H1 (cell line): ENCODE measurements around the gene SERPINE2. TPM values are rescaled to one million over a fixed set of nuclear protein-coding genes. Genes with fewer than 3 reads are reported as not detected.

ENCODE experiments used
- CTCF ChIA-PET: fragments of 300-600 bp; sonication (Branson Sonifier 250); formaldehyde crosslinking; loops from one replicate; lab custom pipeline; 2021; ENCODE audit not compliant: partially characterized antibody; lab: Charles Lee
- POLR2A ChIA-PET: fragments of 300-600 bp; sonication (Branson Sonifier 250); formaldehyde crosslinking; loops from one replicate; lab custom pipeline; 2021; ENCODE audit warnings: inconsistent platforms; ENCODE audit not compliant: partially characterized antibody; lab: Charles Lee
- DNase-seq, 2 experiments: peaks; one replicate each; pipeline versions ENCODE4 v3.0.0 to v3.0.0-alpha.2; 2010 to 2022; ENCODE audit warnings: low spot score in 2 of 2, low read depth in 1 of 2, mixed read lengths in 1 of 2
- FAIRE-seq: peaks from 2 replicates; lab custom pipeline; 2011; peaks lifted over from hg19 to GRCh38; lab: Jason Lieb, UNC
- H2AFZ ChIP-seq: 2 replicates; pipeline ENCODE4 v1.8.1; 2012; ENCODE audit warnings: low read length, inconsistent platforms
- H2AK5ac ChIP-seq: 2 replicates; pipeline ENCODE4 v1.6.1; 2013; ENCODE audit warnings: low read depth, low read length
- H2BK120ac ChIP-seq: replicated peaks from 2 replicates; pipeline ENCODE3; 2013; ENCODE audit warnings: low read depth, low read length, inconsistent platforms
- H2BK12ac ChIP-seq: 2 replicates; pipeline ENCODE4 v1.6.1; 2013; ENCODE audit warnings: low read depth, low read length
- H2BK15ac ChIP-seq: 2 replicates; pipeline ENCODE4 v1.6.1; 2013; ENCODE audit warnings: low read length
- H2BK20ac ChIP-seq: 2 replicates; pipeline ENCODE4 v1.6.1; 2013; ENCODE audit warnings: low read length
- H2BK5ac ChIP-seq: 2 replicates; pipeline ENCODE4 v1.6.1; 2013; ENCODE audit warnings: low read depth, low read length
- H3K14ac ChIP-seq: 2 replicates; pipeline ENCODE4 v1.6.1; 2013; ENCODE audit warnings: inconsistent platforms; ENCODE audit not compliant: insufficient read length
- H3K18ac ChIP-seq: 2 replicates; pipeline ENCODE4 v1.6.1; 2013; ENCODE audit warnings: low read length; ENCODE audit errors: extremely low read depth
- H3K23ac ChIP-seq: 2 replicates; pipeline ENCODE4 v1.6.1; 2013; ENCODE audit warnings: inconsistent platforms; ENCODE audit not compliant: insufficient read length
- H3K23me2 ChIP-seq: 2 replicates; pipeline ENCODE4 v1.6.1; 2013; ENCODE audit warnings: low read depth, low read length
- H3K27ac ChIP-seq: 2 replicates; pipeline ENCODE4 v1.6.1; 2011; ENCODE audit warnings: low read depth, low read length, inconsistent platforms
- H3K27me3 ChIP-seq, 4 experiments: replicated peaks in 1 of 4; 1 replicate in 1 of 4; 2 replicates in 3 of 4; pipeline versions ENCODE4 v1.6.1 to v1.8.1; 2011 to 2013; ENCODE audit warnings: low read length in 3 of 4, mild to moderate bottlenecking in 3 of 4, inconsistent platforms in 2 of 4, mixed read lengths in 2 of 4, moderate library complexity in 1 of 4; ENCODE audit not compliant: control insufficient read depth in 3 of 4, insufficient read depth in 3 of 4; ENCODE audit errors: extremely low read depth in 1 of 4
- H3K36me3 ChIP-seq, 4 experiments: 2 replicates each; pipeline versions ENCODE4 v1.6.1 to v1.8.1; 2011 to 2013; ENCODE audit warnings: mild to moderate bottlenecking in 4 of 4, low read length in 3 of 4, moderate library complexity in 2 of 4, control low read depth in 1 of 4, inconsistent platforms in 1 of 4; ENCODE audit not compliant: insufficient read depth in 4 of 4, control insufficient read depth in 2 of 4
- H3K4ac ChIP-seq: replicated peaks from 2 replicates; pipeline ENCODE3; 2013; ENCODE audit warnings: low read length, low read depth, mixed read lengths, inconsistent platforms; ENCODE audit not compliant: insufficient read length
- H3K4me1 ChIP-seq, 4 experiments: replicated peaks in 1 of 4; 1 replicate in 1 of 4; 2 replicates in 3 of 4; pipeline versions ENCODE4 v1.6.1 to v1.8.1; 2011 to 2013; ENCODE audit warnings: low read length in 3 of 4, inconsistent platforms in 2 of 4, mixed read lengths in 1 of 4; ENCODE audit not compliant: insufficient read depth in 4 of 4, control insufficient read depth in 3 of 4
- H3K4me2 ChIP-seq, 2 experiments: 2 replicates each; pipeline versions ENCODE4 v1.6.1 to v1.8.1; 2011 to 2013; ENCODE audit warnings: low read depth in 2 of 2, low read length in 2 of 2, control low read depth in 1 of 2, inconsistent platforms in 1 of 2, mild to moderate bottlenecking in 1 of 2; ENCODE audit not compliant: insufficient read depth in 1 of 2
- H3K4me3 ChIP-seq, 4 experiments: fragments of 200-600, 300-600 bp in 1 of 4; sonication (generic), shearing (Covaris generic), sonication (Bioruptor Twin) in 1 of 4; 2 replicates each; pipeline versions ENCODE4 v1.5.1 to v1.8.1; 2011 to 2016; ENCODE audit warnings: low read length in 4 of 4, low read depth in 3 of 4, control low read depth in 2 of 4, inconsistent platforms in 2 of 4, mild to moderate bottlenecking in 2 of 4, mixed read lengths in 1 of 4, moderate library complexity in 1 of 4; ENCODE audit not compliant: insufficient read depth in 2 of 4; ENCODE audit errors: extremely low read depth in 1 of 4
- H3K56ac ChIP-seq: replicated peaks from 2 replicates; pipeline ENCODE3; 2013; ENCODE audit warnings: low read depth, mild to moderate bottlenecking, mixed read lengths, low read length, inconsistent platforms; ENCODE audit not compliant: insufficient read length
- H3K79me1 ChIP-seq: 2 replicates; pipeline ENCODE4 v1.6.1; 2013; ENCODE audit warnings: low read depth, low read length, control low read depth
- H3K79me2 ChIP-seq, 2 experiments: 2 replicates each; pipeline versions ENCODE4 v1.6.1 to v1.8.1; 2012 to 2013; ENCODE audit warnings: low read length in 2 of 2, mild to moderate bottlenecking in 2 of 2, inconsistent platforms in 1 of 2; ENCODE audit not compliant: insufficient read depth in 2 of 2, control insufficient read depth in 1 of 2
- H3K9ac ChIP-seq, 4 experiments: replicated peaks in 1 of 4; 1 replicate in 1 of 4; 2 replicates in 3 of 4; pipeline versions ENCODE4 v1.6.1 to v1.8.1; 2011 to 2013; ENCODE audit warnings: low read depth in 3 of 4, low read length in 3 of 4, control low read depth in 2 of 4, mild to moderate bottlenecking in 2 of 4, moderate library complexity in 2 of 4, inconsistent platforms in 1 of 4; ENCODE audit errors: extremely low read depth in 1 of 4
- H3K9me3 ChIP-seq, 2 experiments: 2 replicates each; pipeline versions ENCODE4 v1.6.1 to v1.8.1; 2012 to 2013; ENCODE audit warnings: mild to moderate bottlenecking in 2 of 2, moderate library complexity in 2 of 2, control low read depth in 1 of 2, inconsistent platforms in 1 of 2, low read depth in 1 of 2, low read length in 1 of 2, mixed read lengths in 1 of 2; ENCODE audit not compliant: insufficient read depth in 2 of 2
- H4K20me1 ChIP-seq, 2 experiments: replicated peaks in 1 of 2; 2 replicates each; pipeline versions ENCODE3 to v1.8.1; 2011 to 2013; ENCODE audit warnings: inconsistent platforms in 2 of 2, low read length in 2 of 2, mild to moderate bottlenecking in 1 of 2; ENCODE audit not compliant: insufficient read depth in 2 of 2, control insufficient read depth in 1 of 2
- H4K5ac ChIP-seq: 2 replicates; pipeline ENCODE4 v1.6.1; 2013; ENCODE audit warnings: low read length, low read depth, mixed read lengths, inconsistent platforms; ENCODE audit not compliant: insufficient read length
- H4K8ac ChIP-seq: 2 replicates; pipeline ENCODE4 v1.8.0; 2013; ENCODE audit warnings: mild to moderate bottlenecking, moderate library complexity, low read length, inconsistent platforms; ENCODE audit not compliant: insufficient read depth; ENCODE audit errors: extremely low read depth
- H4K91ac ChIP-seq: replicated peaks from 2 replicates; pipeline ENCODE3; 2013; ENCODE audit warnings: low read length, mixed read lengths, inconsistent platforms; ENCODE audit not compliant: insufficient read length
- CBX8 ChIP-seq: fragments of 300-800, 300-1000 bp; sonication (generic); IDR thresholded peaks from 2 replicates; pipeline ENCODE4 v1.7.1; 2016; ENCODE audit warnings: low read depth, low read length, borderline replicate concordance
- CEBPB ChIP-seq: IDR thresholded peaks from 2 replicates; pipeline ENCODE4 v1.6.1; 2012; ENCODE audit warnings: low read depth, low read length
- CHD1 ChIP-seq: IDR thresholded peaks from 2 replicates; pipeline ENCODE4 v1.6.1; 2012; ENCODE audit warnings: low read depth, low read length, improper control_type of control experiment
- CHD2 ChIP-seq: IDR thresholded peaks from 2 replicates; pipeline ENCODE4 v1.6.1; 2012; ENCODE audit warnings: low read length, improper control_type of control experiment
- CREB1 ChIP-seq: IDR thresholded peaks from 2 replicates; pipeline ENCODE4 v1.6.1; 2012; ENCODE audit warnings: inconsistent platforms
- EGR1 ChIP-seq: IDR thresholded peaks from 2 replicates; pipeline ENCODE4 v1.6.1; 2011; ENCODE audit warnings: low read depth, low read length, borderline replicate concordance
- FOSL1 ChIP-seq: IDR thresholded peaks from 2 replicates; pipeline ENCODE4 v1.6.1; 2011; ENCODE audit warnings: mild to moderate bottlenecking, low read depth, low read length, moderate library complexity; ENCODE audit not compliant: insufficient read depth
- GTF2F1 ChIP-seq: IDR thresholded peaks from 2 replicates; pipeline ENCODE4 v1.6.1; 2012; ENCODE audit warnings: low read depth, low read length, improper control_type of control experiment, borderline replicate concordance
- HDAC2 ChIP-seq, 2 experiments: fragments of 300-600 bp in 1 of 2; sonication (generic) in 1 of 2; IDR thresholded peaks; 2 replicates each; pipeline ENCODE4 v1.6.1; 2011 to 2012; ENCODE audit warnings: low read depth in 2 of 2, low read length in 2 of 2, mild to moderate bottlenecking in 2 of 2, moderate library complexity in 2 of 2, borderline replicate concordance in 1 of 2, inconsistent platforms in 1 of 2
- POLR2AphosphoS5 ChIP-seq: IDR thresholded peaks from 2 replicates; pipeline ENCODE4 v1.6.1; 2011; ENCODE audit warnings: low read depth, low read length
- RBBP5 ChIP-seq: IDR thresholded peaks from 2 replicates; pipeline ENCODE4 v1.7.1; 2012; ENCODE audit warnings: low read depth, mild to moderate bottlenecking, inconsistent platforms, low read length, moderate library complexity, borderline replicate concordance
- SIN3A ChIP-seq, 2 experiments: IDR thresholded peaks in 1 of 2; conservative IDR thresholded peaks in 1 of 2; 2 replicates each; pipeline ENCODE4 v1.6.1; 2011 to 2012; ENCODE audit warnings: low read length in 2 of 2, improper control_type of control experiment in 1 of 2, low read depth in 1 of 2, mild to moderate bottlenecking in 1 of 2
- SP2 ChIP-seq: IDR thresholded peaks from 2 replicates; pipeline ENCODE4 v1.6.1; 2012; ENCODE audit warnings: mild to moderate bottlenecking, low read length, inconsistent platforms
- TCF12 ChIP-seq: IDR thresholded peaks from 2 replicates; pipeline ENCODE4 v1.6.1; 2011; ENCODE audit warnings: low read depth, mild to moderate bottlenecking, low read length
- WGBS, 2 experiments: shearing (Covaris generic) in 1 of 2; methylation state at CpG; one replicate each; pipeline versions ENCODE4 v1.1.6 to v1.1.7; 2013 to 2015; ENCODE audit warnings: low lambda C conversion rate in 2 of 2, mixed read lengths in 2 of 2, inconsistent platforms in 1 of 2, low coverage in 1 of 2, missing lambda C conversion rate in 1 of 2; ENCODE audit not compliant: insufficient replicate concordance in 2 of 2, insufficient coverage in 1 of 2, insufficient read length in 1 of 2; ENCODE audit errors: extremely low coverage in 1 of 2, missing lambda C conversion rate in 1 of 2; 5-methylcytosine and 5-hydroxymethylcytosine counted together
- polyA plus RNA-seq, 7 experiments: library from polyadenylated mRNA; depleted of rRNA in 3 of 7; stranded (reverse) in 5 of 7; unstranded in 2 of 7; fragments of >200 nt in 5 of 7; fragments of 200-250 nt in 2 of 7; gene quantifications; 1 replicate in 5 of 7; 2 replicates in 1 of 7; 4 replicates in 1 of 7; pipeline versions ENCODE4 v1.2.1 to v1.2.3, GENCODE V29; 2011 to 2013; ENCODE audit warnings: missing spikeins in 2 of 7, mixed read lengths in 2 of 7
- total RNA-seq: library from RNA; stranded (reverse); fragmentation: NEBNext Ultra II Directional; extraction: Animal tissue kit (Norgen Biotek cat#: 25700); gene quantifications from 2 replicates; pipeline ENCODE4 v1.2.1, GENCODE V29; 2021
- TF ChIP-seq, protein P1 (sequence below): IDR thresholded peaks from 2 replicates; pipeline ENCODE4 v1.6.1; 2012; ENCODE audit warnings: inconsistent platforms

The SERPINE2 gene
- total and polyA plus RNA-seq, 2 of the 8 experiments (the other 6 are each of a cell fraction or from before 2014, with no cell fraction given) = 26.2 to 76.0 TPM

DNA sequence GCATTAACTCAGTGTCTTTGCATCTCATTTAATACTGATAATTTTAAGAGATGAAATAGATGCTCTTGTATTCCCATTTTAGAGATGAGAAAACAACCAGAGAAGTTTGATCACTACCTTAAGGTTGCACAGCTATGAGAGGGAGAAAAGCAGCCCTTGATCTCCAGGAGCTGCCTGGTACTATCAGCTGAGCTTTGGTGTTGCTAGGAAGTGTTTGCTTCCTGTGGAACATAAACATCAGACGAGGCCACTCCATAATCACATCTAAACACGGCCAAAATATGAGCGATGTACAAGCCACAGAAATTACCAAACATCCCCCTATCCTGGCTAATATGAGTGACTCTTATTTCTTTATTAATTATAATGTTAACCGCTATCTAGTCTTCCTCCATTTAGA is 93.3 kb downstream of the SERPINE2 start:
- H2BK120ac ChIP-seq = no peak overlapping the region
- H3K27ac ChIP-seq = no peak overlapping the region
- H3K36me3 ChIP-seq = no peaks in the 10 kb centered on the region
- peaks cover 19 to 34% of the 10 kb centered on the region in 2 experiments for H3K79me2 ChIP-seq
- no peak overlapping the region for H3K14ac ChIP-seq
- peaks cover 4% of the 10 kb centered on the region for H3K23me2 ChIP-seq
- H2BK15ac ChIP-seq = no peak overlapping the region
- no peak overlapping the region for H3K18ac ChIP-seq
- H3K9ac ChIP-seq = no peak overlapping the region
- no peak overlapping the region for H2BK12ac ChIP-seq
- no peak overlapping the region for H2AFZ ChIP-seq
- H2BK5ac ChIP-seq = no peak overlapping the region
- 89% methylated on average over 4 of the region's 4 CpGs; no CpG with 5 or more reads in 1 of the 2 experiments for WGBS, 2 experiments
- no peak overlapping the region for H4K5ac ChIP-seq
- CTCF ChIA-PET = no interaction called here
- FAIRE-seq (no peak), DNase-seq (no peak)
- H3K4me2 ChIP-seq = peak overlapping the region in 1 of 2 experiments; percentile 36; a peak in 1 of 4 replicates
- TF ChIP-seq CHD2 (no peak), FOSL1 (no peak), EGR1 (no peak), CHD1 (no peak), CBX8 (no peak), RBBP5 (no peak), HDAC2 (IDR thresholded peaks at IDR 0.05; ENCODE audit: borderline replicate concordance in 1 of 2, low read depth in 2 of 2, low read length in 2 of 2) (no peak), TCF12 (no peak), CEBPB (no peak), CREB1 (no peak), SIN3A (conservative IDR thresholded peaks at IDR 0.05 in 1 of 2, IDR thresholded peaks at IDR 0.05 in 1 of 2; ENCODE audit: low read depth in 1 of 2, low read length in 2 of 2) (no peak), POLR2AphosphoS5 (no peak), SP2 (no peak), GTF2F1 (no peak)
- TF ChIP-seq, protein P1, sequence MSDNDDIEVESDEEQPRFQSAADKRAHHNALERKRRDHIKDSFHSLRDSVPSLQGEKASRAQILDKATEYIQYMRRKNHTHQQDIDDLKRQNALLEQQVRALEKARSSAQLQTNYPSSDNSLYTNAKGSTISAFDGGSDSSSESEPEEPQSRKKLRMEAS = no peak
- no peaks in the 10 kb centered on the region for H3K9me3 ChIP-seq
- no peak overlapping the region for H3K4ac ChIP-seq
- peaks cover 4% of the 10 kb centered on the region in 2 experiments for H4K20me1 ChIP-seq
- H4K91ac ChIP-seq = no peak overlapping the region
- no peak overlapping the region for H4K8ac ChIP-seq
- H3K23ac ChIP-seq = no peak overlapping the region
- H3K4me3 ChIP-seq = peak overlapping the region in 1 of 4 experiments; percentile 90; a peak in 2 of 8 replicates
- POLR2A ChIA-PET = interaction anchor here (0.9 to 3.4 kb wide), 8 partner anchors 9 to 94 kb away, joined by 3 to 19 read pairs (median 4); partner anchors contain the start of genes MRPL44 and SERPINE2
- no peak overlapping the region for H2AK5ac ChIP-seq
- no peak overlapping the region for H2BK20ac ChIP-seq
- H3K56ac ChIP-seq = no peak overlapping the region
- H3K79me1 ChIP-seq = peaks cover 4% of the 10 kb centered on the region; the same call in 1 of the 2 replicates
- H3K27me3 ChIP-seq = no peaks in the 10 kb centered on the region
- peaks cover 0 to 24% (median 17%) of the 10 kb centered on the region in 4 experiments; a peak in 6 of 7 replicates for H3K4me1 ChIP-seq
